Measurements from ENCODE around the gene KCNQ5. TPM values are rescaled to one million over a fixed set of nuclear protein-coding genes. Genes with fewer than 3 reads are reported as not detected.

The KCNQ5 gene
- total RNA-seq, 1 experiment from 2014 or later = not detected

GRCh38 chr6:73109659-73110058 lies 487.8 kb downstream of the KCNQ5 start:
- Histone ChIP-seq H4K20me1 (ENCODE audit: insufficient read depth) (no peaks in the 10 kb centered on the region), H3K4me1 (ENCODE audit: control insufficient read depth in 1 of 2, insufficient read depth in 2 of 2, low read length in 2 of 2) (no peaks in the 10 kb centered on the region), H3K9me3 (ENCODE audit: control insufficient read depth in 1 of 2, insufficient read depth in 1 of 2, low read depth in 1 of 2, low read length in 2 of 2) (no peaks in the 10 kb centered on the region), H3K79me2 (ENCODE audit: insufficient read depth, low read length) (no peaks in the 10 kb centered on the region), H3K27ac (ENCODE audit: low read depth, low read length) (no peak overlapping the region), H3K9me2 (ENCODE audit: insufficient read depth) (no peaks in the 10 kb centered on the region), H3K4me2 (ENCODE audit: low read length) (no peak overlapping the region), H3K36me3 (ENCODE audit: control insufficient read depth in 1 of 2, insufficient read depth in 2 of 2, low read length in 2 of 2) (no peaks in the 10 kb centered on the region), H2AFZ (ENCODE audit: low read depth, low read length, poor library complexity, severe bottlenecking) (no peak overlapping the region), H3K27me3 (ENCODE audit: insufficient read depth, low read length) (peaks cover 34% of the 10 kb centered on the region), H3K4me3 (replicated peaks in 1 of 2; ENCODE audit: low read depth in 1 of 2, low read length in 2 of 2) (no peak overlapping the region), H3K9ac (ENCODE audit: low read length) (no peak overlapping the region)
- RAD21 ChIA-PET (ENCODE audit: low non-redundant PET in 1 of 2, low total read pairs in 2 of 2, uncharacterized antibody in 2 of 2, unreplicated experiment in 2 of 2) = no interaction called here
- POLR2A ChIA-PET = no interaction called here
- no TSS peak for BruUV-seq (replicated peaks)
- intact Hi-C loops (cut with micrococcal nuclease) = no loop called here
- CTCF ChIA-PET = no interaction called here
- TF ChIP-seq YY1 (IDR thresholded peaks at IDR 0.05; ENCODE audit: extremely low read depth, insufficient replicate concordance, low read depth, low read length) (no peak), CEBPB (IDR thresholded peaks at IDR 0.05; ENCODE audit: low read depth) (no peak), POLR2A (IDR thresholded peaks at IDR 0.05; ENCODE audit: borderline replicate concordance, extremely low read depth, insufficient read depth, insufficient read length) (no peak), SP1 (IDR thresholded peaks at IDR 0.05; ENCODE audit: low read depth) (no peak), TCF7L2 (IDR thresholded peaks at IDR 0.05; ENCODE audit: borderline replicate concordance, extremely low read depth, insufficient read depth, insufficient read length) (no peak), SIN3A (IDR thresholded peaks at IDR 0.05; ENCODE audit: low read depth) (no peak), EGR1 (IDR thresholded peaks at IDR 0.05; ENCODE audit: low read depth) (no peak), POLR2AphosphoS5 (IDR thresholded peaks at IDR 0.05; ENCODE audit: low read depth, low read length) (no peak)
- TF ChIP-seq, protein P1, sequence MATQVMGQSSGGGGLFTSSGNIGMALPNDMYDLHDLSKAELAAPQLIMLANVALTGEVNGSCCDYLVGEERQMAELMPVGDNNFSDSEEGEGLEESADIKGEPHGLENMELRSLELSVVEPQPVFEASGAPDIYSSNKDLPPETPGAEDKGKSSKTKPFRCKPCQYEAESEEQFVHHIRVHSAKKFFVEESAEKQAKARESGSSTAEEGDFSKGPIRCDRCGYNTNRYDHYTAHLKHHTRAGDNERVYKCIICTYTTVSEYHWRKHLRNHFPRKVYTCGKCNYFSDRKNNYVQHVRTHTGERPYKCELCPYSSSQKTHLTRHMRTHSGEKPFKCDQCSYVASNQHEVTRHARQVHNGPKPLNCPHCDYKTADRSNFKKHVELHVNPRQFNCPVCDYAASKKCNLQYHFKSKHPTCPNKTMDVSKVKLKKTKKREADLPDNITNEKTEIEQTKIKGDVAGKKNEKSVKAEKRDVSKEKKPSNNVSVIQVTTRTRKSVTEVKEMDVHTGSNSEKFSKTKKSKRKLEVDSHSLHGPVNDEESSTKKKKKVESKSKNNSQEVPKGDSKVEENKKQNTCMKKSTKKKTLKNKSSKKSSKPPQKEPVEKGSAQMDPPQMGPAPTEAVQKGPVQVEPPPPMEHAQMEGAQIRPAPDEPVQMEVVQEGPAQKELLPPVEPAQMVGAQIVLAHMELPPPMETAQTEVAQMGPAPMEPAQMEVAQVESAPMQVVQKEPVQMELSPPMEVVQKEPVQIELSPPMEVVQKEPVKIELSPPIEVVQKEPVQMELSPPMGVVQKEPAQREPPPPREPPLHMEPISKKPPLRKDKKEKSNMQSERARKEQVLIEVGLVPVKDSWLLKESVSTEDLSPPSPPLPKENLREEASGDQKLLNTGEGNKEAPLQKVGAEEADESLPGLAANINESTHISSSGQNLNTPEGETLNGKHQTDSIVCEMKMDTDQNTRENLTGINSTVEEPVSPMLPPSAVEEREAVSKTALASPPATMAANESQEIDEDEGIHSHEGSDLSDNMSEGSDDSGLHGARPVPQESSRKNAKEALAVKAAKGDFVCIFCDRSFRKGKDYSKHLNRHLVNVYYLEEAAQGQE (IDR thresholded peaks at IDR 0.05; ENCODE audit: low read depth) = no peak
- DNase-seq (ENCODE audit: low read depth, low spot score) (no peak), ATAC-seq (no peak)

All from HCT116 (cell line).